GM18909 (cell line): ENCODE measurements around the gene MCIDAS.

Experiments
- ATAC-seq: cut with Tn5 transposase; IDR thresholded peaks from one replicate; pipeline ENCODE4 v1.9.1; 2021; ENCODE audit warnings: mild to moderate bottlenecking; ENCODE audit not compliant: unreplicated experiment, poor library complexity

MCIDAS gene

DNA sequence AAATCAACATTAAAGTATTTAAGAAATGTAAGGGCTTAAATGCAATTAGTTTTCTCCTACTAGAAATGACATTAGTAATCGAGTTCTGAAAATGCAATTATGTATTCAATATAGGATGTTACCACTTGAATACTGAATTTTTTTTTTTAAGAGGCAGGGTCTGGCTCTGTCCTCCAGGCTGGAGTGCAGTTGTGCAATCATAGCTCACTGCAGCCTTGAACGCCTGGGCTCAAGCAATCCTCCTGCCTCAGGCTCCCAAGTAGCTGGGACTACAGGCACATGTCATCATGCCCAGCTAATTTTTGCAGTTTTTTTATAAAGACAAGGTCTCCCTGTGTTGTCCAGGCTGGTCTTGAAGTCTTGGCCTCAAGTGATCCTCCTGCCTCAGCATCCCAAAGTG lies 55.6 kb downstream of the MCIDAS start:
- ATAC-seq: no peak
